Tibial artery (tissue), 4 donors: ENCODE measurements around the gene CFAP77.

Experiments used
- DNase-seq, 2 donors: peaks; one replicate each; pipeline ENCODE4 v3.0.0-alpha.2; 2019
- H3K27ac ChIP-seq, 2 donors: fragments of 200-600 bp; sonication (generic) in 1 of 2; 1 replicate in 1 of 2; 2 replicates in 1 of 2; pipeline ENCODE4 v1.5.1; 2018 to 2019; ENCODE audit warnings: mild to moderate bottlenecking in 1 of 2
- H3K27me3 ChIP-seq, 2 donors: fragments of 200-600 bp; sonication (generic) in 1 of 2; one replicate each; pipeline versions ENCODE4 v1.5.1 to v1.6.0; 2016 to 2019
- H3K36me3 ChIP-seq, 3 donors: fragments of 200-600 bp; sonication (generic) in 2 of 3; one replicate each; pipeline ENCODE4 v1.5.1; 2016 to 2019; ENCODE audit warnings: mild to moderate bottlenecking in 2 of 3
- H3K4me1 ChIP-seq, 4 donors: fragments of 200-600 bp; sonication (generic) in 2 of 4; 1 replicate in 3 of 4; 2 replicates in 1 of 4; pipeline ENCODE4 v1.5.1; 2016 to 2019
- H3K4me3 ChIP-seq, 2 donors: fragments of 200-600 bp; sonication (generic) in 1 of 2; 1 replicate in 1 of 2; 2 replicates in 1 of 2; pipeline ENCODE4 v1.5.1; 2018 to 2019; ENCODE audit warnings: mild to moderate bottlenecking in 2 of 2
- H3K9me3 ChIP-seq, 3 donors: fragments of 200-600 bp; sonication (generic) in 1 of 3; one replicate each; pipeline ENCODE4 v1.5.1; 2016 to 2019
- CTCF ChIP-seq, 2 experiments: fragments of 200-600 bp in 1 of 2; fragments of 450-650 bp in 1 of 2; IDR thresholded peaks; one replicate each; pipeline ENCODE4 v1.5.1; 2017 to 2019; ENCODE audit warnings: antibody characterized with exemption in 2 of 2, mild to moderate bottlenecking in 1 of 2, moderate library complexity in 1 of 2
- intact Hi-C: fragments of 100-400 bp; cut with DNase I; formaldehyde crosslinking; loops from one replicate; pipeline ENCODE4 v1.15.0; 2023; ENCODE audit warnings: low total_unique reads

The CFAP77 gene

GRCh38 chr9:132481053-132481849 is 71.2 kb downstream of the CFAP77 start:
- Histone ChIP-seq H3K36me3 (no peaks in the 10 kb centered on the region), H3K4me3 (no peak overlapping the region), H3K9me3 (no peaks in the 10 kb centered on the region), H3K27ac (no peak overlapping the region), H3K4me1 (no peaks in the 10 kb centered on the region), H3K27me3 (peaks cover 0 to 73% of the 10 kb centered on the region in 2 donors)
- no peak for DNase-seq
- TF ChIP-seq CTCF (IDR thresholded peaks at IDR 0.05), result no peak
- intact Hi-C loops, result no loop called here

GRCh38 chr9:132482196-132482813 is 72.3 kb downstream of the CFAP77 start:
- Histone ChIP-seq H3K4me1 (peaks cover 0 to 3% (median 0%) of the 10 kb centered on the region in 4 donors), H3K4me3 (no peak overlapping the region), H3K27ac (no peak overlapping the region), H3K27me3 (peaks cover 0 to 75% of the 10 kb centered on the region in 2 donors), H3K9me3 (no peaks in the 10 kb centered on the region), H3K36me3 (no peaks in the 10 kb centered on the region)
- intact Hi-C loops, result no loop called here
- TF ChIP-seq CTCF (IDR thresholded peaks at IDR 0.05), result no peak
- DNase-seq, result no peak

GRCh38 chr9:132485393-132485792 is 75.4 kb downstream of the CFAP77 start:
- no peak for DNase-seq
- intact Hi-C loops, result no loop called here
- peaks cover 0 to 76% of the 10 kb centered on the region in 2 donors for H3K27me3 ChIP-seq

GRCh38 chr9:132486706-132487350 is 76.8 kb downstream of the CFAP77 start:
- peaks cover 0 to 3% (median 0%) of the 10 kb centered on the region in 4 donors for H3K4me1 ChIP-seq
- no peak for DNase-seq
- H3K27ac ChIP-seq, result no peak overlapping the region
- no peak overlapping the region for H3K4me3 ChIP-seq
- H3K36me3 ChIP-seq, result no peaks in the 10 kb centered on the region
- no peak for TF ChIP-seq CTCF (IDR thresholded peaks at IDR 0.05)
- intact Hi-C loops, result no loop called here
- peaks cover 0 to 70% of the 10 kb centered on the region in 2 donors for H3K27me3 ChIP-seq
- no peaks in the 10 kb centered on the region for H3K9me3 ChIP-seq

More at GRCh38 chr9:132485393-132485792, 75.4 kb downstream of the CFAP77 start:
- H3K27ac ChIP-seq, result no peak overlapping the region
- TF ChIP-seq CTCF (IDR thresholded peaks at IDR 0.05), result no peak
- peaks cover 0 to 3% (median 0%) of the 10 kb centered on the region in 4 donors for H3K4me1 ChIP-seq
- no peaks in the 10 kb centered on the region for H3K9me3 ChIP-seq
- no peaks in the 10 kb centered on the region for H3K36me3 ChIP-seq
- H3K4me3 ChIP-seq, result no peak overlapping the region

- DNase-seq, result no peak
- Histone ChIP-seq H3K4me3 (no peak overlapping the region), H3K4me1 (peaks cover 0 to 3% (median 0%) of the 10 kb centered on the region in 4 donors), H3K9me3 (no peaks in the 10 kb centered on the region), H3K36me3 (no peaks in the 10 kb centered on the region), H3K27ac (no peak overlapping the region), H3K27me3 (peaks cover 0 to 67% of the 10 kb centered on the region in 2 donors)
- intact Hi-C loops, result no loop called here
- no peak for TF ChIP-seq CTCF (IDR thresholded peaks at IDR 0.05)
These were observed 77.4 kb downstream of the CFAP77 start for GRCh38 chr9:132487351-132487791.
